Peyer's patch (tissue), 4 donors: ENCODE measurements around the gene A3GALT2. TPM values are rescaled to one million over a fixed set of nuclear protein-coding genes. Genes with fewer than 3 reads are reported as not detected.

ENCODE experiments used
- DNase-seq, 3 donors: peaks; one replicate each; pipeline ENCODE4 v3.0.0-alpha.2; 2017 to 2019
- H3K27ac ChIP-seq, 4 donors: fragments of 200-600 bp; sonication (generic); one replicate each; pipeline ENCODE4 v1.5.1; 2016 to 2019
- H3K27me3 ChIP-seq, 2 donors: fragments of 200-600 bp; sonication (generic); one replicate each; pipeline ENCODE4 v1.5.1; 2019
- H3K36me3 ChIP-seq, 3 donors: fragments of 200-600 bp; sonication (generic); one replicate each; pipeline ENCODE4 v1.5.1; 2016 to 2019
- H3K4me1 ChIP-seq, 4 donors: fragments of 200-600 bp; sonication (generic); one replicate each; pipeline ENCODE4 v1.5.1; 2016 to 2019
- H3K4me3 ChIP-seq, 4 donors: fragments of 200-600 bp; sonication (generic); 1 replicate in 3 of 4; 2 replicates in 1 of 4; pipeline ENCODE4 v1.5.1; 2016 to 2019; ENCODE audit warnings: mild to moderate bottlenecking in 1 of 4
- H3K9me3 ChIP-seq, 4 donors: fragments of 200-600 bp; sonication (generic); one replicate each; pipeline ENCODE4 v1.5.1; 2016 to 2019; ENCODE audit warnings: mild to moderate bottlenecking in 1 of 4
- POLR2A ChIP-seq, 2 donors: fragments of 450-650 bp; IDR thresholded peaks; one replicate each; pipeline ENCODE4 v1.5.1; 2017; ENCODE audit warnings: antibody characterized with exemption in 2 of 2, mild to moderate bottlenecking in 2 of 2, moderate library complexity in 2 of 2
- small RNA-seq, 2 donors: library from RNA; depleted of rRNA; stranded (forward); fragments of <200 nt; gene quantifications; one replicate each; pipeline ENCODE3, GENCODE V24; 2016
- total RNA-seq, 4 donors: library from RNA; depleted of rRNA; stranded (reverse); fragments of >200 nt; gene quantifications; one replicate each; pipeline ENCODE4 v1.1.0, GENCODE V29; 2016
- TF ChIP-seq, protein P1 (sequence below), 6 experiments: fragments of 450-650 bp in 4 of 6; fragments of 200-600 bp in 2 of 6; sonication (generic) in 1 of 6; IDR thresholded peaks; one replicate each; pipeline ENCODE4 v1.5.1; 2017 to 2019; ENCODE audit warnings: antibody characterized with exemption in 6 of 6, mild to moderate bottlenecking in 3 of 6, moderate library complexity in 1 of 6

A3GALT2 gene
- total RNA-seq, 4 donors from 2014 or later: not detected

DNA sequence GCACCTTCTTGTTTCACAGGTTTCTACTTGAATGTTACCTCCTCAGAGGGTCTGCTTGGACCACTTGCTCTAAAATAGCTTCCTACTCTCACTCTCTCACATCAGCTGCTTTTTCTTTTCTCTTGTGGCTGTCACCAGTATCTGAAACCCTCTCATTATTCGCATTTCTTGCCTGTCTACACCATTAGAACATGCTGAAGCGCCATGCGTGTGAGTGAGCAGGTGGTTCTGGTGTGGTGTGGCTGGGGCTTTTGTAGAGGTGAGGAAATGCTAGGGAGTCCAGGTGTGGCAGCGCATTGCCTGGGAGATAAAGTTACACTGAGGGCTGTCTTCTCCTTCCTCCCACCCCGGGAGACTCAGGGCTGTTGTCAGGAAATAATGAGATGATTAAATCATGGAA lies 60.5 kb downstream of the A3GALT2 start:
- no peak for DNase-seq
- H3K27me3 ChIP-seq: no peaks in the 10 kb centered on the region
- no peaks in the 10 kb centered on the region for H3K9me3 ChIP-seq
- H3K4me3 ChIP-seq: no peak overlapping the region
- no peak overlapping the region for H3K27ac ChIP-seq
- H3K4me1 ChIP-seq: peaks cover 0 to 19% (median 12%) of the 10 kb centered on the region in 4 donors
- TF ChIP-seq, protein P1, sequence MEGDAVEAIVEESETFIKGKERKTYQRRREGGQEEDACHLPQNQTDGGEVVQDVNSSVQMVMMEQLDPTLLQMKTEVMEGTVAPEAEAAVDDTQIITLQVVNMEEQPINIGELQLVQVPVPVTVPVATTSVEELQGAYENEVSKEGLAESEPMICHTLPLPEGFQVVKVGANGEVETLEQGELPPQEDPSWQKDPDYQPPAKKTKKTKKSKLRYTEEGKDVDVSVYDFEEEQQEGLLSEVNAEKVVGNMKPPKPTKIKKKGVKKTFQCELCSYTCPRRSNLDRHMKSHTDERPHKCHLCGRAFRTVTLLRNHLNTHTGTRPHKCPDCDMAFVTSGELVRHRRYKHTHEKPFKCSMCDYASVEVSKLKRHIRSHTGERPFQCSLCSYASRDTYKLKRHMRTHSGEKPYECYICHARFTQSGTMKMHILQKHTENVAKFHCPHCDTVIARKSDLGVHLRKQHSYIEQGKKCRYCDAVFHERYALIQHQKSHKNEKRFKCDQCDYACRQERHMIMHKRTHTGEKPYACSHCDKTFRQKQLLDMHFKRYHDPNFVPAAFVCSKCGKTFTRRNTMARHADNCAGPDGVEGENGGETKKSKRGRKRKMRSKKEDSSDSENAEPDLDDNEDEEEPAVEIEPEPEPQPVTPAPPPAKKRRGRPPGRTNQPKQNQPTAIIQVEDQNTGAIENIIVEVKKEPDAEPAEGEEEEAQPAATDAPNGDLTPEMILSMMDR (IDR thresholded peaks at IDR 0.05): no peak
- TF ChIP-seq POLR2A (IDR thresholded peaks at IDR 0.05): no peak
- H3K36me3 ChIP-seq: no peaks in the 10 kb centered on the region

DNA sequence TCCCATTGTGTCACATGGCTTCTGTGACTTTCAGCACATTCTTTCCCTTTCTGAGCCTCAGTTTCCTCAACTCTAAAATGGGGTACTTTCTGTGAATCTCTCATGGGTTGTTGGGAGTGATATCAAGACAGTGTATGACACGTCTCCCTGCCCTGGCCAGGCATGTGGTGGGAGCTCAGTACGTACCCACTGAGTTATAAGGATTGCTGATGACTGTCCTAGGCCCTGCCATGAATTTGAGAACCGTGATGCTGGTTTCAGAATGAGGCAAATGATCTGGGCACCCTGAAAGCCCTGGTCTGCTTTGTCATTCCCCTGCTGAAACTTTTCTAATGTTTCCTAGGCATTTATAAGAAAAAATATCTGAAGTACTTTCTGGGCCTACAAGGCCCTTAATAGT lies 61.0 kb downstream of the A3GALT2 start:
- Histone ChIP-seq H3K27me3 (no peaks in the 10 kb centered on the region), H3K4me1 (peaks cover 0 to 19% (median 12%) of the 10 kb centered on the region in 4 donors), H3K36me3 (no peaks in the 10 kb centered on the region), H3K27ac (no peak overlapping the region), H3K4me3 (no peak overlapping the region), H3K9me3 (no peaks in the 10 kb centered on the region)
- DNase-seq: no peak
- TF ChIP-seq, protein P1 (IDR thresholded peaks at IDR 0.05): no peak
- TF ChIP-seq POLR2A (IDR thresholded peaks at IDR 0.05): no peak

DNA sequence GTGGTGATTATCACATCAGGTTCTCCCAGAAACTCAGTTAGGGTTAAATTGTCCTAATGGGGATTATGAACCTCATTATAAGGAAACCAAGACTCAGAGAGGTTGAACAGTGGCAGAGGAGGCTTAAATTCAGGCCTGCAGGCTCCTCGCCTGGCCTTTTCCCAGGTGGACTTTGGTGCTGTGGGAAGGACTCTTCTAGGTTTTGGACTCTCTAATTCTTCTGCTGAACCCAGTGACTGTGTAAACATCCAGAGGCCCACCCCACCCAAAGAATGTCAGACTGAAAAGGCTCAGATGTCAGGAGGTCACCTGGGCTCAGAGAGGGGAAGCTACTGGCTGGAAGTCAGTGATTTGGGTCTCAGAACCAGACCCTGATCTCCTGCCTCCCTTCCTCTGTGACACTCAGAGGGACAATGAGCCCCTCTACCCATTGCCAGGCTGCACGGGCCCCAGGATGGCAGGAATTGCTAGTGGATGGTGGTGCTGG lies 62.1 kb downstream of the A3GALT2 start:
- Histone ChIP-seq H3K36me3 (no peaks in the 10 kb centered on the region), H3K4me3 (no peak overlapping the region), H3K9me3 (no peaks in the 10 kb centered on the region), H3K4me1 (peaks cover 0 to 19% (median 12%) of the 10 kb centered on the region in 4 donors), H3K27ac (no peak overlapping the region), H3K27me3 (no peaks in the 10 kb centered on the region)
- DNase-seq: no peak
- TF ChIP-seq, protein P1 (IDR thresholded peaks at IDR 0.05): no peak
- no peak for TF ChIP-seq POLR2A (IDR thresholded peaks at IDR 0.05)

DNA sequence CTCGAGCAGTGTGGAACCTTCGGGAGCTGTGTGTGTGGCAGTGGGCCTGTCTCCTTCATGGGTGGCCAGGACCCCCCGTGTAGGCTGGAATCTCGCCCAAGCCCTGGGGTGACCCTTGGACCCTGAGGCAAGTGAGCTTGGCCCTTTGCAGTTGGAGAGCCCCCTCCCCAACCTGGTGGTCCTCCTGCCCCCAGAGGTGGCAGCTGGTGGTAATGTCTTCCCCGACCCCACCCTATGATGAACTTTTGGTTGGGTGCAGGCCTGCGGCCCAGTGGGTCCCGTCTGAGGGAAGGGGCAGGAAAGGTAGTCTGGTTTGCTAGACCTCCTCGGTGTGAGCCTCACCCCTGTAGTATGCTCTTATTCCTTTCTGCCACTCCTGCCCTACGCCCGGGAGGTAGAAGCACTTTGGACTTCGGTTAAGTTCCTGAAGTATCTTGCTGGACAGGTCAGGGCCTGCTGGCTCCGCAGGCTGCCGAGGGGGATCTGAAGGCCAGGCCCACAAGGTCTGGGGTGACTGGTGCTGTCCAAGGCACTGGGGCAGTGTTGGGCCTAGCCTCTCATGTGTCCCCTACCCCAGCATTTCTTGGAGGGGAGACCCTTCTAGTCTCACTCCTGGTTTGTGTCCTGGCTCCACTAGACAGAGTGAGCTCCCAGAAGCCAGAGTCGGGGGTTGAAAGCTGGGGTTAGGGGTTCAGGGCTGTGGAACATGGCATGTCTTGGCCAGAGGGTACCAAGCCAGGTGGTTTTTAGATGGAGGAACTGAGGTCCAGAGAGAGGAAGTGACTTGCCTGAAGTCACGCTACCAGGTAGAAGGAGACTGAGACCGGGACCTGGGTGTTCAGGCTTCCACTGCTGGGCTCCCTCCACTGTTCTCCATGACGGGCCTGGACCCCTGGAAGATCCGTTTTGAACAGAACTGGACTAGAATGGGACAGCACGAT lies 62.9 kb downstream of the A3GALT2 start:
- TF ChIP-seq, protein P1 (IDR thresholded peaks at IDR 0.05): no peak
- peak in 1 of 2 donors; percentile 12 for TF ChIP-seq POLR2A (IDR thresholded peaks at IDR 0.05)
- Histone ChIP-seq H3K4me3 (peak overlapping the region; percentile 53 to 75 (median 68)), H3K4me1 (peaks cover 0 to 19% (median 12%) of the 10 kb centered on the region in 4 donors), H3K27me3 (no peaks in the 10 kb centered on the region), H3K27ac (peak overlapping the region in 3 of 4 donors; percentile 33 to 83 (median 67)), H3K36me3 (no peaks in the 10 kb centered on the region), H3K9me3 (no peaks in the 10 kb centered on the region)
- peak in 2 of 3 donors; percentile 64 for DNase-seq

DNA sequence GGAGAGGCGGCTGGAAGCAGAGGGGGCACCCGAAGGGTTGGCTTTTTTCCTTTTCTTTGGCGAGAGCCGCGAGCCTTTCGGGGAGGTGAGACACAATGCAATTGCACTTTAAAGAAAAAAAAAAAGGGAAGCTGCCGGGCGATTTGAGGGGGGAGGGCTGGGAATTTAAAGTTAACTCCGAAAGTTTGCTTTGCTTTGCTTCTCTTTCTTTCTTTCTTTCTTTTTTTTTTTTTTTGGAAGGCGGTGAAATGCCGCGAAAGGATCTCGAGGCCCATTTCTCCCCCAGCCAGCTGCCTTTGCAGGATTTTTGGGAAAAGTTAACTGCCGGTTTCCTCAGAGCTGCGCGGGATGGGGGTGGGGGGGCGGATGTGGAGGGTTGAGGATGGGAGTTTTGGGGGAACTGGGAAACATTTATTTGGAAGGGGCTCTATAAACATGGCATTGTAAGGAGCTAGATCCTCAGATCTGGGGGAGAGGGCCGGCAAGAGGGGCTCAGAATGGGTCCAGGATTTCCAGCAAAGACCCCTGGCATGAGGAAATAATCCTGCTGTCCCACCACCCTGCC lies 63.6 kb downstream of the A3GALT2 start:
- Histone ChIP-seq H3K4me3 (peak overlapping the region; percentile 53 to 75 (median 68)), H3K4me1 (peaks cover 0 to 19% (median 12%) of the 10 kb centered on the region in 4 donors), H3K27me3 (no peaks in the 10 kb centered on the region), H3K27ac (peak overlapping the region; percentile 43 to 90 (median 75)), H3K36me3 (no peaks in the 10 kb centered on the region), H3K9me3 (no peaks in the 10 kb centered on the region)
- TF ChIP-seq, protein P1 (IDR thresholded peaks at IDR 0.05): no peak
- TF ChIP-seq POLR2A (IDR thresholded peaks at IDR 0.05): no peak
- no peak for DNase-seq

Small RNAs within 50 kb of the gene (small RNA-seq; reads per million reads assigned to genes)
- 0 reads per million in 2 donors for gene RN7SKP16

Other genes with a start within 250 kb of the A3GALT2 start
- gene AZIN2, start 239.9 kb downstream of the A3GALT2 start, total RNA-seq: 10 to 100 TPM in 1 of 4 donors, 1 to 10 TPM in 2, under 1 TPM in 1; 0.95 to 26.4 (median 2.2) TPM
- gene TRIM62, start 139.1 kb downstream of the A3GALT2 start, total RNA-seq: 10 to 100 TPM in 3 of 4 donors, 1 to 10 TPM in 1; 3.5 to 22.8 (median 17.9) TPM
- 10 to 100 TPM in 2 of 4 donors, 1 to 10 TPM in 2; 5.9 to 28.9 (median 8.8) TPM for gene ZNF362, start 64.6 kb downstream of the A3GALT2 start, total RNA-seq
- 10 to 100 TPM; 50.3 to 71.1 (median 65.9) TPM for gene PHC2, start 110.0 kb upstream of the A3GALT2 start, total RNA-seq
- gene ZSCAN20, start 151.5 kb upstream of the A3GALT2 start, total RNA-seq: 1 to 10 TPM; 7.5 to 8.3 (median 7.6) TPM